ENCODE results near the gene TMEM203. TPM values are rescaled to one million over a fixed set of nuclear protein-coding genes. Genes with fewer than 3 reads are reported as not detected.

TMEM203 gene
- total RNA-seq, 2 experiments from 2014 or later = 42.9 to 58.2 TPM

DNA sequence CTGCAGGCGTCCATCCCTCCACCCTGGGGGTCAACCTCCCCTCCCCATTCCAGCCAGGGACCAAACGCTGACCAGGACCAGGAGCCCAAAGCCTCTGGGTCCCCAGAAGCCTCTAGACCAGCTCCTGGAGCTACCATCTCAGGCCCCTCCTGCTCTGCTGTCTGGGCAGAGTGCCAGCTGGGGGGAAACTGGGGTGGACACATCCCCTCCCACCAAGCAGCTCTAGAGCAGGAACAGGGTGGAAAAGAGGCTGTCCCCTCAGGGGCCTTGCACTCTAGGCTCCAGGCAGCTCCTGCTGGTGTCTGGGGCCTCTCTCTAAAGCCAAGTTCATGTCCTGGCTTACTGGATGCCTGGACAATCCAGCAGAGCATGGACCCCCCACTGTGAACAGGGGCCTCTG lies 12.6 kb downstream of the TMEM203 start:
- Histone ChIP-seq H3K36me3 (ENCODE audit: insufficient read depth, low read length) (peaks cover 20% of the 10 kb centered on the region; the same call in 1 of the 2 replicates), H3K9me2 (ENCODE audit: insufficient read depth, low read length) (no peaks in the 10 kb centered on the region), H4K20me1 (ENCODE audit: insufficient read depth, low read length) (no peaks in the 10 kb centered on the region), H3K4me2 (ENCODE audit: low read length) (no peak overlapping the region), H3K9me3 (ENCODE audit: low read length) (no peaks in the 10 kb centered on the region), H3K4me1 (ENCODE audit: insufficient read depth, low read length, poor library complexity, severe bottlenecking) (peaks cover 12% of the 10 kb centered on the region), H3K79me2 (ENCODE audit: insufficient read depth, low read depth, low read length) (peaks cover 16% of the 10 kb centered on the region), H2AFZ (ENCODE audit: low read length) (no peak overlapping the region), H3K4me3 (ENCODE audit: low read depth, low read length, poor library complexity, severe bottlenecking) (no peak overlapping the region), H3K27ac (ENCODE audit: low read depth, low read length, poor library complexity, severe bottlenecking) (no peak overlapping the region)
- BruUV-seq (replicated peaks) = no TSS peak
- DNase-seq (ENCODE audit: low spot score) = no peak
- TF ChIP-seq EZH2phosphoT487 (IDR thresholded peaks at IDR 0.05; ENCODE audit: borderline replicate concordance, low read depth, low read length) = no peak
- TF ChIP-seq, protein P1, sequence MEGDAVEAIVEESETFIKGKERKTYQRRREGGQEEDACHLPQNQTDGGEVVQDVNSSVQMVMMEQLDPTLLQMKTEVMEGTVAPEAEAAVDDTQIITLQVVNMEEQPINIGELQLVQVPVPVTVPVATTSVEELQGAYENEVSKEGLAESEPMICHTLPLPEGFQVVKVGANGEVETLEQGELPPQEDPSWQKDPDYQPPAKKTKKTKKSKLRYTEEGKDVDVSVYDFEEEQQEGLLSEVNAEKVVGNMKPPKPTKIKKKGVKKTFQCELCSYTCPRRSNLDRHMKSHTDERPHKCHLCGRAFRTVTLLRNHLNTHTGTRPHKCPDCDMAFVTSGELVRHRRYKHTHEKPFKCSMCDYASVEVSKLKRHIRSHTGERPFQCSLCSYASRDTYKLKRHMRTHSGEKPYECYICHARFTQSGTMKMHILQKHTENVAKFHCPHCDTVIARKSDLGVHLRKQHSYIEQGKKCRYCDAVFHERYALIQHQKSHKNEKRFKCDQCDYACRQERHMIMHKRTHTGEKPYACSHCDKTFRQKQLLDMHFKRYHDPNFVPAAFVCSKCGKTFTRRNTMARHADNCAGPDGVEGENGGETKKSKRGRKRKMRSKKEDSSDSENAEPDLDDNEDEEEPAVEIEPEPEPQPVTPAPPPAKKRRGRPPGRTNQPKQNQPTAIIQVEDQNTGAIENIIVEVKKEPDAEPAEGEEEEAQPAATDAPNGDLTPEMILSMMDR (conservative IDR thresholded peaks at IDR 0.05; ENCODE audit: low read length) = no peak
- ChIA-PET CTCF (ENCODE audit: unreplicated experiment) (interaction anchor here (0.5 to 0.7 kb wide), 4 partner anchors 11 to 66 kb away, joined by 3 to 4 read pairs (median 3); no protein-coding TSS in a partner anchor), POLR2A (no interaction called here)
- intact Hi-C loops (cut with micrococcal nuclease; ENCODE audit: unreplicated experiment) = no loop called here

DNA sequence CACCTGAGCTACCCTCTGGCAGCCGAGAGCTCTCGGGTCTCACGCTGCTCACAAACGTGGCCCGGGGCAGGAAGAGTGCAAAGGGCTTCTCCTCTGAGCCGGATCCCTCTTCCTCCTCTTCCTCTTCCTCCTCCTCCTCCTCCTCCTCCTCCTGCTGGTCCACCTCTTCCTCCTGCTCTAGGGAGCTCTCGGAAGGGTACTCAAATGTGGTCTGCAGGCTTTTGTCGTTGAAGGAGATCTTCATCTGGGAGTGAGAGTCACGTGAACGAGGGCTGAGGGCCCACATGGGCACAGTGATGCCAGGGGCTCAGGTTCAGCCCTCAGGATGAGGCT lies 13.0 kb downstream of the TMEM203 start:
- Histone ChIP-seq H3K27ac (ENCODE audit: low read depth, low read length, poor library complexity, severe bottlenecking) (no peak overlapping the region), H3K79me2 (ENCODE audit: insufficient read depth, low read depth, low read length) (peaks cover 20% of the 10 kb centered on the region), H3K4me3 (ENCODE audit: low read depth, low read length, poor library complexity, severe bottlenecking) (no peak overlapping the region), H3K9me3 (ENCODE audit: low read length) (no peaks in the 10 kb centered on the region), H3K9me2 (ENCODE audit: insufficient read depth, low read length) (no peaks in the 10 kb centered on the region), H2AFZ (ENCODE audit: low read length) (no peak overlapping the region), H4K20me1 (ENCODE audit: insufficient read depth, low read length) (peaks cover 2% of the 10 kb centered on the region; the same call in 1 of the 2 replicates), H3K4me1 (ENCODE audit: insufficient read depth, low read length, poor library complexity, severe bottlenecking) (peaks cover 15% of the 10 kb centered on the region), H3K36me3 (ENCODE audit: insufficient read depth, low read length) (peaks cover 20% of the 10 kb centered on the region; the same call in 1 of the 2 replicates), H3K4me2 (ENCODE audit: low read length) (no peak overlapping the region)
- CTCF ChIA-PET (ENCODE audit: unreplicated experiment) = interaction anchor here (0.6 to 0.7 kb wide), 2 partner anchors 16 to 65 kb away, joined by 3 read pairs; no protein-coding TSS in a partner anchor
- DNase-seq (ENCODE audit: low spot score) = no peak
- intact Hi-C loops (cut with micrococcal nuclease; ENCODE audit: unreplicated experiment) = no loop called here
- BruUV-seq (replicated peaks) = no TSS peak
- POLR2A ChIA-PET = no interaction called here
- TF ChIP-seq, protein P1 (conservative IDR thresholded peaks at IDR 0.05; ENCODE audit: low read length) = no peak
- TF ChIP-seq EZH2phosphoT487 (IDR thresholded peaks at IDR 0.05; ENCODE audit: borderline replicate concordance, low read depth, low read length) = no peak

- CTCF ChIA-PET (ENCODE audit: unreplicated experiment) = interaction anchor here (0.6 to 0.7 kb wide), 2 partner anchors 15 kb away, joined by 3 to 6 read pairs; no protein-coding TSS in a partner anchor
- intact Hi-C loops (cut with micrococcal nuclease; ENCODE audit: unreplicated experiment) = no loop called here
- no TSS peak for BruUV-seq (replicated peaks)
- TF ChIP-seq EZH2phosphoT487 (IDR thresholded peaks at IDR 0.05; ENCODE audit: borderline replicate concordance, low read depth, low read length) = no peak
- TF ChIP-seq, protein P1 (conservative IDR thresholded peaks at IDR 0.05; ENCODE audit: low read length) = no peak
- Histone ChIP-seq H3K4me2 (ENCODE audit: low read length) (no peak overlapping the region), H4K20me1 (ENCODE audit: insufficient read depth, low read length) (peaks cover 6% of the 10 kb centered on the region; the same call in 1 of the 2 replicates), H3K36me3 (ENCODE audit: insufficient read depth, low read length) (peaks cover 20% of the 10 kb centered on the region; the same call in 1 of the 2 replicates), H3K9me3 (ENCODE audit: low read length) (no peaks in the 10 kb centered on the region), H2AFZ (ENCODE audit: low read length) (no peak overlapping the region), H3K27ac (ENCODE audit: low read depth, low read length, poor library complexity, severe bottlenecking) (no peak overlapping the region), H3K79me2 (ENCODE audit: insufficient read depth, low read depth, low read length) (peaks cover 26% of the 10 kb centered on the region), H3K4me1 (ENCODE audit: insufficient read depth, low read length, poor library complexity, severe bottlenecking) (peaks cover 20% of the 10 kb centered on the region), H3K9me2 (ENCODE audit: insufficient read depth, low read length) (no peaks in the 10 kb centered on the region), H3K4me3 (ENCODE audit: low read depth, low read length, poor library complexity, severe bottlenecking) (no peak overlapping the region)
- POLR2A ChIA-PET = no interaction called here
- DNase-seq (ENCODE audit: low spot score) = no peak
These were observed 13.6 kb downstream of the TMEM203 start for GRCh38 chr9:137191691-137192447.
